HEK293 (cell line): ENCODE data around the gene PIGBOS1.
A peak's percentile ranks its signal among the peaks of the same experiment; 100 is the strongest.

Experiments
- AEBP2 ChIP-seq: fragments of 450-650 bp; formaldehyde crosslinking; IDR thresholded peaks from 2 replicates; pipeline ENCODE4 v1.5.1; 2016; ENCODE audit warnings: missing biosample characterization, missing genetic modification characterization, borderline replicate concordance
- GFI1B ChIP-seq: fragments of 450-650 bp; formaldehyde crosslinking; IDR thresholded peaks from 2 replicates; pipeline ENCODE4 v1.5.1; 2016; ENCODE audit warnings: missing biosample characterization, missing genetic modification characterization
- GLI2 ChIP-seq: fragments of 450-650 bp; formaldehyde crosslinking; IDR thresholded peaks from 2 replicates; pipeline ENCODE4; 2017; ENCODE audit warnings: missing biosample characterization, missing genetic modification characterization, low read depth, borderline replicate concordance
- HIC1 ChIP-seq: fragments of 450-650 bp; formaldehyde crosslinking; IDR thresholded peaks from 2 replicates; pipeline ENCODE4 v1.5.1; 2016; ENCODE audit warnings: missing biosample characterization, missing genetic modification characterization
- HOXC10 ChIP-seq: sonication (generic); formaldehyde crosslinking; IDR thresholded peaks from 2 replicates; pipeline ENCODE4 v1.8.1; 2023; ENCODE audit warnings: mild to moderate bottlenecking, missing genetic modification reagents
- IKZF3 ChIP-seq: fragments of 450-650 bp; IDR thresholded peaks from 2 replicates; pipeline ENCODE4 v1.5.0; 2018; ENCODE audit warnings: missing biosample characterization, mild to moderate bottlenecking, missing genetic modification characterization, moderate library complexity
- OVOL3 ChIP-seq: fragments of 450-650 bp; formaldehyde crosslinking; IDR thresholded peaks from 2 replicates; pipeline ENCODE4 v1.5.1; 2016; ENCODE audit warnings: missing biosample characterization, missing genetic modification characterization
- SALL2 ChIP-seq: fragments of 450-650 bp; formaldehyde crosslinking; IDR thresholded peaks from 2 replicates; pipeline ENCODE4 v1.5.0; 2017; ENCODE audit warnings: missing biosample characterization, mild to moderate bottlenecking, missing genetic modification characterization, borderline replicate concordance
- SCRT1 ChIP-seq: fragments of 450-650 bp; formaldehyde crosslinking; IDR thresholded peaks from 2 replicates; pipeline ENCODE4 v1.5.1; 2016; ENCODE audit warnings: missing biosample characterization, missing genetic modification characterization, borderline replicate concordance
- SP3 ChIP-seq: fragments of 450-650 bp; formaldehyde crosslinking; IDR thresholded peaks from 2 replicates; pipeline ENCODE4 v1.5.1; 2016; ENCODE audit warnings: missing biosample characterization, missing genetic modification characterization
- WT1 ChIP-seq: fragments of 450-650 bp; formaldehyde crosslinking; IDR thresholded peaks from 2 replicates; pipeline ENCODE4 v1.5.1; 2016; ENCODE audit warnings: missing biosample characterization, missing genetic modification characterization
- ZBTB26 ChIP-seq: fragments of 450-650 bp; formaldehyde crosslinking; optimal IDR thresholded peaks from 2 replicates; pipeline ENCODE3; 2016; ENCODE audit warnings: missing biosample characterization, mild to moderate bottlenecking, missing genetic modification characterization
- ZBTB6 ChIP-seq: fragments of 450-650 bp; formaldehyde crosslinking; IDR thresholded peaks from 2 replicates; pipeline ENCODE4 v1.5.1; 2017; ENCODE audit warnings: missing biosample characterization, missing genetic modification characterization
- ZBTB8A ChIP-seq: fragments of 450-650 bp; formaldehyde crosslinking; IDR thresholded peaks from 2 replicates; pipeline ENCODE4 v1.5.1; 2016; ENCODE audit warnings: missing biosample characterization, missing genetic modification characterization
- ZFHX2 ChIP-seq: fragments of 450-650 bp; formaldehyde crosslinking; conservative IDR thresholded peaks from 2 replicates; pipeline ENCODE4 v1.5.1; 2016; ENCODE audit warnings: missing biosample characterization, missing genetic modification characterization
- ZNF16 ChIP-seq: fragments of 450-650 bp; formaldehyde crosslinking; IDR thresholded peaks from 2 replicates; pipeline ENCODE4 v1.5.1; 2016; ENCODE audit warnings: low read depth, missing biosample characterization, missing genetic modification characterization
- ZNF19 ChIP-seq: fragments of 450-650 bp; formaldehyde crosslinking; IDR thresholded peaks from 2 replicates; pipeline ENCODE4; 2016; ENCODE audit warnings: missing biosample characterization, missing genetic modification characterization, low read depth
- ZNF350 ChIP-seq: fragments of 450-650 bp; formaldehyde crosslinking; IDR thresholded peaks from 2 replicates; pipeline ENCODE4 v1.5.0; 2017; ENCODE audit warnings: missing biosample characterization, mild to moderate bottlenecking, missing genetic modification characterization
- ZNF423 ChIP-seq: fragments of 450-650 bp; formaldehyde crosslinking; IDR thresholded peaks from 2 replicates; pipeline ENCODE4 v1.5.1; 2016; ENCODE audit warnings: missing biosample characterization, missing genetic modification characterization
- ZNF488 ChIP-seq: fragments of 450-650 bp; formaldehyde crosslinking; IDR thresholded peaks from 2 replicates; pipeline ENCODE4 v1.5.1; 2016; ENCODE audit warnings: missing biosample characterization, missing genetic modification characterization
- ZNF513 ChIP-seq: fragments of 450-650 bp; IDR thresholded peaks from 2 replicates; pipeline ENCODE4 v1.5.1; 2018; ENCODE audit warnings: missing biosample characterization, missing genetic modification characterization
- ZNF610 ChIP-seq: fragments of 450-650 bp; formaldehyde crosslinking; IDR thresholded peaks from 2 replicates; pipeline ENCODE4 v1.5.1; 2016; ENCODE audit warnings: missing biosample characterization, missing genetic modification characterization, borderline replicate concordance
- ZNF621 ChIP-seq: fragments of 450-650 bp; formaldehyde crosslinking; IDR thresholded peaks from 2 replicates; pipeline ENCODE4 v1.5.1; 2017; ENCODE audit warnings: missing biosample characterization, missing genetic modification characterization
- ZNF670 ChIP-seq: fragments of 450-650 bp; formaldehyde crosslinking; IDR thresholded peaks from 2 replicates; pipeline ENCODE4 v1.5.1; 2016; ENCODE audit warnings: missing biosample characterization, missing genetic modification characterization, low read depth
- ZNF677 ChIP-seq: fragments of 450-650 bp; IDR thresholded peaks from 2 replicates; pipeline ENCODE4 v1.5.0; 2018; ENCODE audit warnings: missing biosample characterization, mild to moderate bottlenecking, missing genetic modification characterization, moderate library complexity
- ZNF76 ChIP-seq: fragments of 450-650 bp; formaldehyde crosslinking; IDR thresholded peaks from 2 replicates; pipeline ENCODE4; 2016; ENCODE audit warnings: low read depth, missing biosample characterization, missing genetic modification characterization, borderline replicate concordance
- ZNF768 ChIP-seq: fragments of 450-650 bp; formaldehyde crosslinking; IDR thresholded peaks from 2 replicates; pipeline ENCODE4 v1.5.1; 2018; ENCODE audit warnings: missing biosample characterization, mild to moderate bottlenecking, missing genetic modification characterization
- ZNF776 ChIP-seq: fragments of 450-650 bp; formaldehyde crosslinking; IDR thresholded peaks from 2 replicates; pipeline ENCODE4 v1.5.0; 2017; ENCODE audit warnings: missing biosample characterization, missing genetic modification characterization, borderline replicate concordance
- ZNF777 ChIP-seq: fragments of 450-650 bp; formaldehyde crosslinking; IDR thresholded peaks from 2 replicates; pipeline ENCODE4 v1.5.1; 2017; ENCODE audit warnings: missing biosample characterization, missing genetic modification characterization, borderline replicate concordance
- ZSCAN23 ChIP-seq: fragments of 450-650 bp; formaldehyde crosslinking; IDR thresholded peaks from 2 replicates; pipeline ENCODE4 v1.5.1; 2016; ENCODE audit warnings: missing biosample characterization, missing genetic modification characterization
- ZSCAN30 ChIP-seq: fragments of 450-650 bp; IDR thresholded peaks from 2 replicates; pipeline ENCODE4 v1.5.1; 2018; ENCODE audit warnings: missing biosample characterization, mild to moderate bottlenecking, missing genetic modification characterization, moderate library complexity

PIGBOS1 gene

GRCh38 chr15:55289746-55290527, 29.0 kb downstream of the PIGBOS1 start, which contains the start of gene RAB27A (continued):
- TF ChIP-seq HIC1 (tag by site-specific recombination) (no peak), ZNF610 (no peak), ZNF350 (no peak), ZBTB6 (tag by site-specific recombination) (no peak), HOXC10 (CRISPR knock-in tag) (no peak), ZNF776 (tag by site-specific recombination) (no peak), ZBTB8A (tag by site-specific recombination) (0 out of 2 replicates have a peak, but pooled peaks have one; percentile 11), ZNF19 (tag by site-specific recombination) (no peak), ZNF513 (no peak), SALL2 (tag by site-specific recombination) (no peak), IKZF3 (tag by site-specific recombination) (peak; percentile 83; the same call in 1 of the 2 replicates), ZSCAN23 (tag by site-specific recombination) (no peak), WT1 (tag by site-specific recombination) (no peak), GLI2 (tag by site-specific recombination) (no peak), ZNF76 (tag by site-specific recombination) (no peak), ZNF777 (no peak), AEBP2 (no peak), ZNF670 (tag by site-specific recombination) (no peak), ZNF423 (tag by site-specific recombination) (no peak), ZNF16 (no peak), ZBTB26 (tag by site-specific recombination) (peak; percentile 63), ZFHX2 (no peak), GFI1B (tag by site-specific recombination) (no peak), OVOL3 (tag by site-specific recombination) (no peak), ZSCAN30 (no peak), SP3 (tag by site-specific recombination) (peak; percentile 46), ZNF621 (tag by site-specific recombination) (no peak), ZNF768 (no peak), ZNF488 (tag by site-specific recombination) (no peak), SCRT1 (tag by site-specific recombination) (no peak), ZNF677 (tag by site-specific recombination) (no peak)
